ENCODE results near the gene CXCL9.
"Not testable (repeated sequence)": the region's sequence is repeated elsewhere in the genome, so short reads cannot be mapped to it uniquely, and the experiment has no call there.

CXCL9 gene

GRCh38 chr4:75954811-75955210, 52.5 kb downstream of the CXCL9 start:
- DNase-seq (ENCODE audit: low read depth): not testable (repeated sequence)

- no peak for DNase-seq (ENCODE audit: low read depth)
These were observed 53.8 kb downstream of the CXCL9 start for GRCh38 chr4:75953509-75953908.
